Stimulated activated CD4-positive, alpha-beta T cell treated with anti-CD3 and anti-CD28 coated beads, TNF-alpha, amount 100 ng/mL, for 4 hours (primary cell): ENCODE measurements around the gene DEPDC5.

Experiments
- DNase-seq, 3 experiments: peaks; one replicate each; pipeline ENCODE4 v3.0.0-alpha.2; 2020; ENCODE audit warnings: low read depth in 3 of 3

Gene DEPDC5

GRCh38 chr22:31895411-31896123, 141.7 kb downstream of the DEPDC5 start:
- DNase-seq = no peak

GRCh38 chr22:31896472-31896871, 142.7 kb downstream of the DEPDC5 start:
- DNase-seq = no peak

GRCh38 chr22:31897842-31898805, 144.3 kb downstream of the DEPDC5 start:
- DNase-seq = no peak

GRCh38 chr22:31898926-31899325, 145.1 kb downstream of the DEPDC5 start:
- DNase-seq = no peak

- no peak for DNase-seq
These were observed 145.8 kb downstream of the DEPDC5 start for GRCh38 chr22:31899669-31900068.

GRCh38 chr22:31901388-31902137, 147.7 kb downstream of the DEPDC5 start:
- DNase-seq = no peak

GRCh38 chr22:31904651-31905050, 150.8 kb downstream of the DEPDC5 start:
- no peak for DNase-seq

GRCh38 chr22:31905356-31905755, 151.5 kb downstream of the DEPDC5 start:
- DNase-seq = no peak

GRCh38 chr22:31906086-31906485, 152.3 kb downstream of the DEPDC5 start:
- no peak for DNase-seq

GRCh38 chr22:31906569-31906968, 152.8 kb downstream of the DEPDC5 start:
- no peak for DNase-seq

- DNase-seq = no peak
These were observed 156.2 kb downstream of the DEPDC5 start for GRCh38 chr22:31909977-31910376.

GRCh38 chr22:31911565-31912406, 158.0 kb downstream of the DEPDC5 start:
- no peak for DNase-seq

- no peak for DNase-seq
These were observed 158.6 kb downstream of the DEPDC5 start for GRCh38 chr22:31912407-31912743.

GRCh38 chr22:31915586-31915985, 161.8 kb downstream of the DEPDC5 start:
- no peak for DNase-seq

- DNase-seq = no peak
These were observed 163.6 kb downstream of the DEPDC5 start for GRCh38 chr22:31917227-31917921.

GRCh38 chr22:31919730-31920129, 165.9 kb downstream of the DEPDC5 start:
- DNase-seq = no peak

- no peak for DNase-seq
These were observed 166.5 kb downstream of the DEPDC5 start for GRCh38 chr22:31920306-31920705.

GRCh38 chr22:31921106-31921505, 167.3 kb downstream of the DEPDC5 start:
- DNase-seq = no peak

- no peak for DNase-seq
These were observed 168.7 kb downstream of the DEPDC5 start for GRCh38 chr22:31922534-31922933.

- DNase-seq = no peak
These were observed 169.3 kb downstream of the DEPDC5 start for GRCh38 chr22:31923136-31923535.

- DNase-seq = no peak
These were observed 169.9 kb downstream of the DEPDC5 start for GRCh38 chr22:31923747-31924146.
